Gastrocnemius medialis (tissue), 4 donors: ENCODE data around the gene NRG3. TPM values are rescaled to one million over a fixed set of nuclear protein-coding genes. Genes with fewer than 3 reads are reported as not detected.

Experiments used
- ATAC-seq, 2 donors: fragments of 150-250 bp; one replicate each; pipeline ENCODE4 v1.9.1; 2016
- DNase-seq, 2 donors: peaks; one replicate each; pipeline ENCODE4 v3.0.0-alpha.2; 2019
- H3K27ac ChIP-seq, 4 donors: fragments of 200-600 bp; sonication (generic); 1 replicate in 1 of 4; 2 replicates in 3 of 4; pipeline ENCODE4 v1.5.1; 2016 to 2018; ENCODE audit warnings: mild to moderate bottlenecking in 2 of 4, moderate library complexity in 1 of 4
- H3K27me3 ChIP-seq, 3 donors: fragments of 200-600 bp; sonication (generic) in 2 of 3; 1 replicate in 1 of 3; 2 replicates in 2 of 3; pipeline versions ENCODE4 v1.5.1 to v1.6.0; 2016 to 2019; ENCODE audit warnings: mild to moderate bottlenecking in 1 of 3, moderate library complexity in 1 of 3
- H3K36me3 ChIP-seq, 2 donors: fragments of 200-600 bp; sonication (generic) in 1 of 2; one replicate each; pipeline ENCODE4 v1.5.1; 2017 to 2018
- H3K4me1 ChIP-seq, 2 donors: fragments of 200-600 bp; sonication (generic) in 1 of 2; one replicate each; pipeline ENCODE4 v1.5.1; 2016 to 2017; ENCODE audit warnings: mild to moderate bottlenecking in 2 of 2
- H3K4me3 ChIP-seq, 4 donors: fragments of 200-600 bp; sonication (generic) in 3 of 4; 1 replicate in 1 of 4; 2 replicates in 3 of 4; pipeline ENCODE4 v1.5.1; 2016 to 2019; ENCODE audit warnings: mild to moderate bottlenecking in 2 of 4
- H3K9me3 ChIP-seq, 3 donors: fragments of 200-600 bp; sonication (generic) in 2 of 3; 1 replicate in 1 of 3; 2 replicates in 2 of 3; pipeline ENCODE4 v1.5.1; 2016 to 2019
- POLR2A ChIP-seq, 2 donors: fragments of 450-650 bp; IDR thresholded peaks; one replicate each; pipeline ENCODE4 v1.6.1; 2017; ENCODE audit warnings: antibody characterized with exemption in 2 of 2, mild to moderate bottlenecking in 2 of 2, moderate library complexity in 2 of 2
- in situ Hi-C, 4 donors: fragments of 200-750 bp; cut with MboI; loops; one replicate each; pipeline versions ENCODE4 v1.15.0 to v1.8.0; 2017; ENCODE audit warnings: low sequenced_read_pairs in 4 of 4
- intact Hi-C: fragments of 100-400 bp; cut with DNase I; formaldehyde crosslinking; loops from one replicate; pipeline ENCODE4 v1.15.1; 2023; ENCODE audit warnings: low total_unique reads
- total RNA-seq, 4 donors: library from RNA; depleted of rRNA; stranded (reverse); fragments of >200 nt; gene quantifications; one replicate each; pipeline versions ENCODE4 v1.1.0 to v1.2.3, GENCODE V29; 2016
- TF ChIP-seq, protein P1 (sequence below), 5 experiments: fragments of 450-650 bp in 3 of 5; fragments of 200-600 bp in 2 of 5; sonication (generic) in 2 of 5; IDR thresholded peaks in 4 of 5; conservative IDR thresholded peaks in 1 of 5; 1 replicate in 4 of 5; 2 replicates in 1 of 5; pipeline ENCODE4 v1.5.1; 2016 to 2019; ENCODE audit warnings: antibody characterized with exemption in 5 of 5, mild to moderate bottlenecking in 3 of 5, moderate library complexity in 3 of 5

NRG3 gene
- total RNA-seq, 4 donors from 2014 or later: not detected

DNA sequence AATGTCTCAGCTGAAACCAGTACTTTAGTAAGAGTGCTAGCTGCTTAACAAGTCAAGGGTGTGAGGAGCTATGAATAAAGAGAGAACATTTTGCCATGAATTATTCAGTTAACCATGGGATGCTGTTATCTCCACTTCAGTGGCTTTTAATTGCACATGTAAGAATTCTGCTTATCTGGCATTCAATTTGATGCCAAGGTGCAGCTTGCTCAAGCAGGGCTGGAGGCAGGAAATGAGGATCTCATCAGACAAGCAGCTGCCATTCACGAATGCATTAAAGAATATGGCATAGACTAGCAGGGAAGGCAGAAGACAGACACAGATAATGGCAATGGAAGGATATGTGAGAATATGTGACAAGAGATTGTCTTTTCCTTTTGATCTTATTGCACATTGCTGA is 697.8 kb downstream of the NRG3 start:
- no peak for DNase-seq
- TF ChIP-seq, protein P1, sequence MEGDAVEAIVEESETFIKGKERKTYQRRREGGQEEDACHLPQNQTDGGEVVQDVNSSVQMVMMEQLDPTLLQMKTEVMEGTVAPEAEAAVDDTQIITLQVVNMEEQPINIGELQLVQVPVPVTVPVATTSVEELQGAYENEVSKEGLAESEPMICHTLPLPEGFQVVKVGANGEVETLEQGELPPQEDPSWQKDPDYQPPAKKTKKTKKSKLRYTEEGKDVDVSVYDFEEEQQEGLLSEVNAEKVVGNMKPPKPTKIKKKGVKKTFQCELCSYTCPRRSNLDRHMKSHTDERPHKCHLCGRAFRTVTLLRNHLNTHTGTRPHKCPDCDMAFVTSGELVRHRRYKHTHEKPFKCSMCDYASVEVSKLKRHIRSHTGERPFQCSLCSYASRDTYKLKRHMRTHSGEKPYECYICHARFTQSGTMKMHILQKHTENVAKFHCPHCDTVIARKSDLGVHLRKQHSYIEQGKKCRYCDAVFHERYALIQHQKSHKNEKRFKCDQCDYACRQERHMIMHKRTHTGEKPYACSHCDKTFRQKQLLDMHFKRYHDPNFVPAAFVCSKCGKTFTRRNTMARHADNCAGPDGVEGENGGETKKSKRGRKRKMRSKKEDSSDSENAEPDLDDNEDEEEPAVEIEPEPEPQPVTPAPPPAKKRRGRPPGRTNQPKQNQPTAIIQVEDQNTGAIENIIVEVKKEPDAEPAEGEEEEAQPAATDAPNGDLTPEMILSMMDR (IDR thresholded peaks at IDR 0.05 in 4 of 5, conservative IDR thresholded peaks at IDR 0.05 in 1 of 5): no peak
- no peak for TF ChIP-seq POLR2A (IDR thresholded peaks at IDR 0.05)
- Histone ChIP-seq H3K4me3 (no peak overlapping the region), H3K27me3 (no peaks in the 10 kb centered on the region), H3K27ac (no peak overlapping the region), H3K4me1 (no peaks in the 10 kb centered on the region), H3K36me3 (no peaks in the 10 kb centered on the region), H3K9me3 (no peaks in the 10 kb centered on the region)
- intact Hi-C loops (no loop called here), in situ Hi-C loops (no loop called here)
- ATAC-seq: no peak

DNA sequence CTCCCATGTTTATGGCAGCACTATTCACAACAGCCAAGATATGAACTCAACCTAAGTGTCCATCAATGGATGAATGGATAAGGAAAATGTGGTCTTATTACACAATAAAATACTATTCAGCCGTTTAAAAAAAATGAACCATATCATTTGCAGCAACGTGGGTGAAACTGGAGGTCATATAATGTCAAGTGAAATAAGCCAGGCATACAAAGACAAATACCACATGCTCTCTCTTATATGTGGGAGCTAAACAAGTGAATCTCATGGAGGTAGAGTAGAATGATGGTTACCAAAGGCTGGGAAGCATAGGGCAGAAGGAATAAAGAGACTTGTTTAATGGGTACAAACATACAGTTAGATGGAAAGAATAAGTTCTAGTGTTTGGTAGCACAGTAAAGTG is 699.1 kb downstream of the NRG3 start:
- no peak for ATAC-seq
- DNase-seq: no peak
- no peak overlapping the region for H3K27ac ChIP-seq
- H3K9me3 ChIP-seq: no peaks in the 10 kb centered on the region
- H3K4me3 ChIP-seq: no peak overlapping the region
- in situ Hi-C loops (no loop called here), intact Hi-C loops (no loop called here)
- no peaks in the 10 kb centered on the region for H3K4me1 ChIP-seq
- no peak for TF ChIP-seq POLR2A (IDR thresholded peaks at IDR 0.05)
- TF ChIP-seq, protein P1 (IDR thresholded peaks at IDR 0.05 in 4 of 5, conservative IDR thresholded peaks at IDR 0.05 in 1 of 5): no peak
- no peaks in the 10 kb centered on the region for H3K27me3 ChIP-seq
- H3K36me3 ChIP-seq: no peaks in the 10 kb centered on the region

DNA sequence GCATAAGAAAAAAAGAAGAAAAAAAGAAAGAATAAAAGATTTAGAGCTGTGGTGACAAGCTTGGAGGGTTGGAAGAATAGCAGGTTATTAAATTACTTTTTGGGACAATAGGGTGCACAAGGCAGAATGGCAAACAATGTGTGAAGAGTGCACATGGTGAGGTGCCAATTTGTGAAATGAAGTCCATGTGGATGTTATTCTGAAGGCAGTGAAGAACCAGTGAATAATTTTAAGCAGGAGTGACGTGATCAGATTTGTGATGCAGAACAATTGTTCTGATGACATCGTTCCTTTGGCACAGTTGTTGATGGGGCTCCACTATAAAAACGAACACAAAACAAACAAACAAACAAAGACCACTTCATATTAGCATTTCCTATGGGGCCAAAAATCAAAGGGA is 700.3 kb downstream of the NRG3 start:
- intact Hi-C loops: no loop called here
- no peak for DNase-seq
- H3K4me3 ChIP-seq: no peak overlapping the region

DNA sequence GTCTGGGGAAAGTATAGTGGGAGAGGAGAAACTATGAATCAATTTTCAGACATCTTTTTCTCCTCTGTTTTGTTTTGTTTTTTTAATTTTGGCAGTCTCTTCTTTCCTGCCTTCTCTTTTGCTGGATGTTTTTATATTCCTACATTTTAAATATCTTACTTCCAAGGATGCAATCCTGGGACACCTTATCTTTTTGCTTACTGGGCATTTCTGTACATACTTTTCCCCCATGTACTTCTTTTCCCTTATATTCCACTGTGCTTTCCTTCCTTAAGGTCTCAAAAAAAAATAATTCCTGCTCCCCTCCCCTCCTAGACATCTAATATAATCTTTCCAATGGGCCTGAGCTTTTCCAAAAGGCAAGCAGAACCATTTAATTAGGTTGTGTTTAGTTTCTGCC is 701.1 kb downstream of the NRG3 start:
- Histone ChIP-seq H3K36me3 (no peaks in the 10 kb centered on the region), H3K9me3 (no peaks in the 10 kb centered on the region), H3K4me1 (no peaks in the 10 kb centered on the region), H3K27me3 (no peaks in the 10 kb centered on the region), H3K4me3 (no peak overlapping the region), H3K27ac (no peak overlapping the region)
- TF ChIP-seq, protein P1 (IDR thresholded peaks at IDR 0.05 in 4 of 5, conservative IDR thresholded peaks at IDR 0.05 in 1 of 5): no peak
- in situ Hi-C loops (no loop called here), intact Hi-C loops (no loop called here)
- ATAC-seq: no peak
- no peak for DNase-seq

More for the DNA sequence above, 700.3 kb downstream of the NRG3 start:
- Histone ChIP-seq H3K27me3 (no peaks in the 10 kb centered on the region), H3K36me3 (no peaks in the 10 kb centered on the region), H3K9me3 (no peaks in the 10 kb centered on the region), H3K4me1 (no peaks in the 10 kb centered on the region), H3K27ac (no peak overlapping the region)
- TF ChIP-seq, protein P1 (IDR thresholded peaks at IDR 0.05 in 4 of 5, conservative IDR thresholded peaks at IDR 0.05 in 1 of 5): no peak
- TF ChIP-seq POLR2A (IDR thresholded peaks at IDR 0.05): no peak
- ATAC-seq: no peak
- in situ Hi-C loops: no loop called here

DNA sequence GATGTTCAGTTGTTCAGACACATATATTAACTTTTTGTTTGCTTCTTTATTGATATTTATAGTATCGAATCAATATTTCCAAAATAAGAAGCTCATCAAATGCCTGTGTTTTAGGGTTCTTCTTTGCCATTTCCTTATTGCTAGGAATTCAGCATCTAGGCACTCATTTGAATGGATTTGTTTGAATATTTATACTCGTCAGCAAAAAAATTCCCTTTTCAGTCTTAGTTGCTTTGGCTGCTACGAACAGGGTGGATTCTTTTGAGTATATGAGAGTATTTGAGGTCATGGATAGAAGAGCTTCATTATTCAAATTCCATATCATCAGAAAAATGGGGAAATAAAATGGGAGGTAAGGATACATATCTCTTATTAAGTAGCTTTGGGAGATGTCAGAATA is 706.9 kb downstream of the NRG3 start:
- TF ChIP-seq POLR2A (IDR thresholded peaks at IDR 0.05): no peak
- TF ChIP-seq, protein P1 (IDR thresholded peaks at IDR 0.05 in 4 of 5, conservative IDR thresholded peaks at IDR 0.05 in 1 of 5): no peak
- Histone ChIP-seq H3K36me3 (no peaks in the 10 kb centered on the region), H3K27me3 (no peaks in the 10 kb centered on the region), H3K4me1 (no peaks in the 10 kb centered on the region), H3K27ac (no peak overlapping the region), H3K9me3 (no peaks in the 10 kb centered on the region), H3K4me3 (no peak overlapping the region)
- ATAC-seq (no peak), DNase-seq (no peak)
- intact Hi-C loops (no loop called here), in situ Hi-C loops (no loop called here)
